ENCODE measurements around the gene CST8. TPM values are rescaled to one million over a fixed set of nuclear protein-coding genes. Genes with fewer than 3 reads are reported as not detected.

Gene CST8
- total and polyA plus RNA-seq, 2 experiments from 2014 or later: not detected

DNA sequence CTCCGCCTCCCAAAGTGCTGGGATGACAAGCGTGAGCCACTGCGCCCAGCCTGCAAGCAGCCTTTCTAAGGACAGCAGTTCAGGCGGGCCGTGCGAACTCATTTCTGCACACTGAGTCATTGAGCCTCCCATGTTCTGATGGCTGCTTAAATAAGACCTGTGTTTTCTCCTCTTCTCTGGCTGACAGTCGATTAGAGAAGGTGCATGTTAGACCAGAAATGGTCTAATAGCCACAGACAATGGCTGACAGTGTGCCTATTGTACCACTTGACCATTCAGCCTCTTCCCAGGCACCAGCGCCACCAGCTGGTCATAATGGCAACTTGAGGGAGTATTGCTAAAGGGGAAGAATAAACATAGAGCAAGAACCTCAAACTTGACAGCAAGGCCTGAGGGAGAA, 44.4 kb upstream of the CST8 start:
- H3K4me1 Mint-ChIP-seq: peaks cover 4% of the 10 kb centered on the region; the same call in 2 of the 3 replicates
- no peak overlapping the region for H3K4me3 ChIP-seq

More for the DNA sequence above, 44.4 kb upstream of the CST8 start:
- H3K27ac ChIP-seq (ENCODE audit: low read depth): no peak overlapping the region
- TF ChIP-seq, protein P1, sequence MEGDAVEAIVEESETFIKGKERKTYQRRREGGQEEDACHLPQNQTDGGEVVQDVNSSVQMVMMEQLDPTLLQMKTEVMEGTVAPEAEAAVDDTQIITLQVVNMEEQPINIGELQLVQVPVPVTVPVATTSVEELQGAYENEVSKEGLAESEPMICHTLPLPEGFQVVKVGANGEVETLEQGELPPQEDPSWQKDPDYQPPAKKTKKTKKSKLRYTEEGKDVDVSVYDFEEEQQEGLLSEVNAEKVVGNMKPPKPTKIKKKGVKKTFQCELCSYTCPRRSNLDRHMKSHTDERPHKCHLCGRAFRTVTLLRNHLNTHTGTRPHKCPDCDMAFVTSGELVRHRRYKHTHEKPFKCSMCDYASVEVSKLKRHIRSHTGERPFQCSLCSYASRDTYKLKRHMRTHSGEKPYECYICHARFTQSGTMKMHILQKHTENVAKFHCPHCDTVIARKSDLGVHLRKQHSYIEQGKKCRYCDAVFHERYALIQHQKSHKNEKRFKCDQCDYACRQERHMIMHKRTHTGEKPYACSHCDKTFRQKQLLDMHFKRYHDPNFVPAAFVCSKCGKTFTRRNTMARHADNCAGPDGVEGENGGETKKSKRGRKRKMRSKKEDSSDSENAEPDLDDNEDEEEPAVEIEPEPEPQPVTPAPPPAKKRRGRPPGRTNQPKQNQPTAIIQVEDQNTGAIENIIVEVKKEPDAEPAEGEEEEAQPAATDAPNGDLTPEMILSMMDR (conservative IDR thresholded peaks at IDR 0.05; ENCODE audit: low read depth in 2 of 2): peak; percentile 90 to 95
- no peak for TF ChIP-seq NANOG (IDR thresholded peaks at IDR 0.05; ENCODE audit: borderline replicate concordance)
- TF ChIP-seq EZH2phosphoT487 (IDR thresholded peaks at IDR 0.05; ENCODE audit: unreplicated experiment): no peak
- TF ChIP-seq EZH2 (IDR thresholded peaks at IDR 0.05; ENCODE audit: low read depth, unreplicated experiment): no peak
- no peak for TF ChIP-seq ZNF331 (CRISPR knock-in tag; IDR thresholded peaks at IDR 0.05; ENCODE audit: low read depth)
- TF ChIP-seq, protein P2, sequence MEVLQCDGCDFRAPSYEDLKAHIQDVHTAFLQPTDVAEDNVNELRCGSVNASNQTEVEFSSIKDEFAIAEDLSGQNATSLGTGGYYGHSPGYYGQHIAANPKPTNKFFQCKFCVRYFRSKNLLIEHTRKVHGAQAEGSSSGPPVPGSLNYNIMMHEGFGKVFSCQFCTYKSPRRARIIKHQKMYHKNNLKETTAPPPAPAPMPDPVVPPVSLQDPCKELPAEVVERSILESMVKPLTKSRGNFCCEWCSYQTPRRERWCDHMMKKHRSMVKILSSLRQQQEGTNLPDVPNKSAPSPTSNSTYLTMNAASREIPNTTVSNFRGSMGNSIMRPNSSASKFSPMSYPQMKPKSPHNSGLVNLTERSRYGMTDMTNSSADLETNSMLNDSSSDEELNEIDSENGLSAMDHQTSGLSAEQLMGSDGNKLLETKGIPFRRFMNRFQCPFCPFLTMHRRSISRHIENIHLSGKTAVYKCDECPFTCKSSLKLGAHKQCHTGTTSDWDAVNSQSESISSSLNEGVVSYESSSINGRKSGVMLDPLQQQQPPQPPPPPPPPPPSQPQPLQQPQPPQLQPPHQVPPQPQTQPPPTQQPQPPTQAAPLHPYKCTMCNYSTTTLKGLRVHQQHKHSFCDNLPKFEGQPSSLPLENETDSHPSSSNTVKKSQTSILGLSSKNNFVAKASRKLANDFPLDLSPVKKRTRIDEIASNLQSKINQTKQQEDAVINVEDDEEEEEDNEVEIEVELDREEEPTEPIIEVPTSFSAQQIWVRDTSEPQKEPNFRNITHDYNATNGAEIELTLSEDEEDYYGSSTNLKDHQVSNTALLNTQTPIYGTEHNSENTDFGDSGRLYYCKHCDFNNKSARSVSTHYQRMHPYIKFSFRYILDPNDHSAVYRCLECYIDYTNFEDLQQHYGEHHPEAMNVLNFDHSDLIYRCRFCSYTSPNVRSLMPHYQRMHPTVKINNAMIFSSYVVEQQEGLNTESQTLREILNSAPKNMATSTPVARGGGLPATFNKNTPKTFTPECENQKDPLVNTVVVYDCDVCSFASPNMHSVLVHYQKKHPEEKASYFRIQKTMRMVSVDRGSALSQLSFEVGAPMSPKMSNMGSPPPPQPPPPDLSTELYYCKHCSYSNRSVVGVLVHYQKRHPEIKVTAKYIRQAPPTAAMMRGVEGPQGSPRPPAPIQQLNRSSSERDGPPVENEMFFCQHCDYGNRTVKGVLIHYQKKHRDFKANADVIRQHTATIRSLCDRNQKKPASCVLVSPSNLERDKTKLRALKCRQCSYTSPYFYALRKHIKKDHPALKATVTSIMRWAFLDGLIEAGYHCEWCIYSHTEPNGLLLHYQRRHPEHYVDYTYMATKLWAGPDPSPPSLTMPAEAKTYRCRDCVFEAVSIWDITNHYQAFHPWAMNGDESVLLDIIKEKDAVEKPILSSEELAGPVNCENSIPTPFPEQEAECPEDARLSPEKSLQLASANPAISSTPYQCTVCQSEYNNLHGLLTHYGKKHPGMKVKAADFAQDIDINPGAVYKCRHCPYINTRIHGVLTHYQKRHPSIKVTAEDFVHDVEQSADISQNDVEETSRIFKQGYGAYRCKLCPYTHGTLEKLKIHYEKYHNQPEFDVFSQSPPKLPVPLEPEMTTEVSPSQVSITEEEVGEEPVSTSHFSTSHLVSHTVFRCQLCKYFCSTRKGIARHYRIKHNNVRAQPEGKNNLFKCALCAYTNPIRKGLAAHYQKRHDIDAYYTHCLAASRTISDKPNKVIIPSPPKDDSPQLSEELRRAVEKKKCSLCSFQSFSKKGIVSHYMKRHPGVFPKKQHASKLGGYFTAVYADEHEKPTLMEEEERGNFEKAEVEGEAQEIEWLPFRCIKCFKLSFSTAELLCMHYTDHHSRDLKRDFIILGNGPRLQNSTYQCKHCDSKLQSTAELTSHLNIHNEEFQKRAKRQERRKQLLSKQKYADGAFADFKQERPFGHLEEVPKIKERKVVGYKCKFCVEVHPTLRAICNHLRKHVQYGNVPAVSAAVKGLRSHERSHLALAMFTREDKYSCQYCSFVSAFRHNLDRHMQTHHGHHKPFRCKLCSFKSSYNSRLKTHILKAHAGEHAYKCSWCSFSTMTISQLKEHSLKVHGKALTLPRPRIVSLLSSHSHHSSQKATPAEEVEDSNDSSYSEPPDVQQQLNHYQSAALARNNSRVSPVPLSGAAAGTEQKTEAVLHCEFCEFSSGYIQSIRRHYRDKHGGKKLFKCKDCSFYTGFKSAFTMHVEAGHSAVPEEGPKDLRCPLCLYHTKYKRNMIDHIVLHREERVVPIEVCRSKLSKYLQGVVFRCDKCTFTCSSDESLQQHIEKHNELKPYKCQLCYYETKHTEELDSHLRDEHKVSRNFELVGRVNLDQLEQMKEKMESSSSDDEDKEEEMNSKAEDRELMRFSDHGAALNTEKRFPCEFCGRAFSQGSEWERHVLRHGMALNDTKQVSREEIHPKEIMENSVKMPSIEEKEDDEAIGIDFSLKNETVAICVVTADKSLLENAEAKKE (CRISPR knock-in tag; IDR thresholded peaks at IDR 0.05): no peak
- TF ChIP-seq STAT1 (IDR thresholded peaks at IDR 0.05; ENCODE audit: unreplicated experiment): no peak
- no peak for TF ChIP-seq CREB1 (CRISPR knock-in tag; IDR thresholded peaks at IDR 0.05; ENCODE audit: low read depth)
- H2AFZ ChIP-seq: peak overlapping the region; percentile 95
- H3K4me3 Mint-ChIP-seq: no peak overlapping the region
- no peaks in the 10 kb centered on the region for H3K79me2 ChIP-seq (replicated peaks; ENCODE audit: insufficient read depth)
- H3K27me3 ChIP-seq (ENCODE audit: insufficient read depth): no peaks in the 10 kb centered on the region
- ATAC-seq: peak; percentile 82
- H3K36me3 ChIP-seq (ENCODE audit: insufficient read depth): no peaks in the 10 kb centered on the region
- H3K27me3 Mint-ChIP-seq (ENCODE audit: insufficient read depth, low read depth, poor library complexity): peaks cover 5% of the 10 kb centered on the region
- H3K4me2 ChIP-seq: no peak overlapping the region
- peak; percentile 79 for DNase-seq (ENCODE audit: low spot score)
- no peaks in the 10 kb centered on the region for H3K4me1 ChIP-seq (ENCODE audit: insufficient read depth)
- no peaks in the 10 kb centered on the region for H3F3A ChIP-seq (replicated peaks; ENCODE audit: low read depth)
- no peaks in the 10 kb centered on the region for H4K20me1 ChIP-seq (replicated peaks; ENCODE audit: insufficient read depth)
- H3K27ac Mint-ChIP-seq: no peak overlapping the region
- no peaks in the 10 kb centered on the region for H3K9me2 ChIP-seq (ENCODE audit: insufficient read depth)
- no peaks in the 10 kb centered on the region for H3K36me3 Mint-ChIP-seq (ENCODE audit: low read depth)
- no peaks in the 10 kb centered on the region for H3K9me3 Mint-ChIP-seq

Measured in GM23338 (cell line).